ENCODE measurements around the gene FSTL4.

The FSTL4 gene

DNA sequence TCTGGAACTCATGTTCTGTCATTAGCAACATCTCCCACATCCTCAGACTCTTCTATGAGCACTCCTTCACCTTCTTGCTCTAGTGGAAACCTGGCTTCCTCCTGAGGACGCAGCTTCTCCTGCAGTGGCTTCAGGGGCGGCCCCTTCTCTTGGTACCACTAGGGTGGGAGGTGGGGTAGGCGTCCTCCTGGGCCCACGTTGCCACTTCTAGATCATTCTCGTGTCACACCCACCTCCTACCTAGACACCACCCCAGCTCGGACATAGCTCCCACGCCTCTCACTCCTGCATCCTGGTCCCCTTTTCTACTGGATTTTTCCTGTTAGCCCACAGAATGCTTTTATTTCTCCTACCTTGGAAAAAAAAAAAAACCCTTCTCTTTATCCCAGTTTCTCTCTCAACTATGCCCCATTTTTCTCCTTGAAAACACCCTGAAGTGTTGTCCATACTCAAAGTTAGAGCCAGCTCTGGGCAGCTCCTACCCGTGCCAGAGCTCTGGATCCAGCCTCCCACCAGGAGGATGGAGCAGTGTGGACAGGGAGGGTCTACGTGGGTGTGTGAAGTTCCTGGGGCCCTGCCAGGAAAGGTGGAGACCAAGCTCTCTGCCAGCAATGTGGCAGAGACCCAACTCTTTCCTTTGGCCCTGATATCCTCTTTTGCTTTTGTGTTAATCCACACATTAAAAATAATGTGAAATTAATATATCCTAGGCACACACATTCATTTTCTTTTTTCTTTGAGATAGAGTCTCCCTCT, 381.3 kb downstream of the FSTL4 start:
- H3K27ac ChIP-seq: no peak overlapping the region
- TF ChIP-seq, protein P1, sequence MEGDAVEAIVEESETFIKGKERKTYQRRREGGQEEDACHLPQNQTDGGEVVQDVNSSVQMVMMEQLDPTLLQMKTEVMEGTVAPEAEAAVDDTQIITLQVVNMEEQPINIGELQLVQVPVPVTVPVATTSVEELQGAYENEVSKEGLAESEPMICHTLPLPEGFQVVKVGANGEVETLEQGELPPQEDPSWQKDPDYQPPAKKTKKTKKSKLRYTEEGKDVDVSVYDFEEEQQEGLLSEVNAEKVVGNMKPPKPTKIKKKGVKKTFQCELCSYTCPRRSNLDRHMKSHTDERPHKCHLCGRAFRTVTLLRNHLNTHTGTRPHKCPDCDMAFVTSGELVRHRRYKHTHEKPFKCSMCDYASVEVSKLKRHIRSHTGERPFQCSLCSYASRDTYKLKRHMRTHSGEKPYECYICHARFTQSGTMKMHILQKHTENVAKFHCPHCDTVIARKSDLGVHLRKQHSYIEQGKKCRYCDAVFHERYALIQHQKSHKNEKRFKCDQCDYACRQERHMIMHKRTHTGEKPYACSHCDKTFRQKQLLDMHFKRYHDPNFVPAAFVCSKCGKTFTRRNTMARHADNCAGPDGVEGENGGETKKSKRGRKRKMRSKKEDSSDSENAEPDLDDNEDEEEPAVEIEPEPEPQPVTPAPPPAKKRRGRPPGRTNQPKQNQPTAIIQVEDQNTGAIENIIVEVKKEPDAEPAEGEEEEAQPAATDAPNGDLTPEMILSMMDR (IDR thresholded peaks at IDR 0.05): no peak

DNA sequence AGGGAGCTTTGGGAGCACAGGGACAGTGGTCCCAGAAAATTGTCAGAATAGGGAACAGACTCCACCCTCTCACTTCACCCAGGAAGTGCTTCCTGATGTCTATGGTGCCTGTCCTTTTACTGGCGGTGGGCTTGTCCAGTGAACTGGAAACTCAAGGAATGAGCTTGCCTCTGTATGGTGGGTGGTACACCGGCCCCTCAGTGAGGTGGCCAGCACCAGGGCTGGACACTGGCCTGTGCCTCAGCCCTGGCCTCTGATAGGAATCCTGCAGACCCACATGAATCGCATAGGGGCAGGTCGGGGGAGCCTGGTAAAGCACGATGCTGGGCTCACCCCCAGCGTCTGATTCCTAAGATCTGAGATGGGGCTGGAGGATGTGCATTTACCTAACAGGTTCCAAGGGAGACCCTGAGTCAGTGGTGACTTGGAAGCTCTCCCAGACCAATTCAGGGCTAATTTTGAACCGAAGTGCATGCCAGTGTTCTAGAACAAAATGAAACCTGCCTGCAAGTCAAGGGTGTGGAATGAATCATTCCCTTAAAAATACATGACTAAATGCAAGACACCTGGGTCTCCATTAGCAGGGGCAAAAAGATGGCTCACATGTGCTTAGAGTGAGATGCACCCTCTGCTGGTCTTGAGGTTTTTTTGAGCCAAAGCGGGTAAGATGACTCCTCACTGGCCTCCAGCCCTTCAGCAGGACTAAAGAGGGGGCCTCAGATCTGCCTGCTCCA, 382.2 kb downstream of the FSTL4 start:
- no peak overlapping the region for H3K27ac ChIP-seq

DNA sequence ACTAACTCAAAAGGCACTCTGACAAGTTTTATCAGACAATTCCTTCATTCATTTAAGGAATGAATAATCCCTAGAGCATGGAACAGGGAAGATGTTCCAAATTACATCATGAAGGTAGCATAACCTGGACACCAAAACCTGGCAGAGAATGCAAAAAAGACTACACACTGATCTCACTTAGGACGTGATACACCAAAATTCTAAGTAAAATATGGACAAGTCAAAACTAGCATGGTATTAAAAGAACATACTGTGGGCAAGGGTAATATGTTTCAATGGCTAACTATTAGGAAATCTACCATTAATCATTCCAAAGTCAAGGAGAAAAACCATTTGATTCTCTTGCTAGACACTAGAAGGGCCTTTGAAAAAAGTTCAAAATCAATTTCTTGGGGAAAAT, 384.0 kb downstream of the FSTL4 start:
- H3K27ac ChIP-seq: no peak overlapping the region
- no peak for TF ChIP-seq ZFX (IDR thresholded peaks at IDR 0.05; ENCODE audit: borderline replicate concordance)
- TF ChIP-seq, protein P1 (IDR thresholded peaks at IDR 0.05): no peak

More for the DNA sequence above, 382.2 kb downstream of the FSTL4 start:
- TF ChIP-seq, protein P1 (IDR thresholded peaks at IDR 0.05): no peak
- no peak for TF ChIP-seq ZFX (IDR thresholded peaks at IDR 0.05; ENCODE audit: borderline replicate concordance)

- no peak overlapping the region for H3K27ac ChIP-seq
- no peak for TF ChIP-seq ZFX (IDR thresholded peaks at IDR 0.05; ENCODE audit: borderline replicate concordance)
- TF ChIP-seq, protein P1 (IDR thresholded peaks at IDR 0.05): no peak
These were observed 384.4 kb downstream of the FSTL4 start for GRCh38 chr5:133227897-133228296.

- no peak overlapping the region for H3K27ac ChIP-seq
- TF ChIP-seq, protein P1 (IDR thresholded peaks at IDR 0.05): no peak
- TF ChIP-seq ZFX (IDR thresholded peaks at IDR 0.05; ENCODE audit: borderline replicate concordance): no peak
These were observed 385.3 kb downstream of the FSTL4 start for GRCh38 chr5:133227082-133227481.

DNA sequence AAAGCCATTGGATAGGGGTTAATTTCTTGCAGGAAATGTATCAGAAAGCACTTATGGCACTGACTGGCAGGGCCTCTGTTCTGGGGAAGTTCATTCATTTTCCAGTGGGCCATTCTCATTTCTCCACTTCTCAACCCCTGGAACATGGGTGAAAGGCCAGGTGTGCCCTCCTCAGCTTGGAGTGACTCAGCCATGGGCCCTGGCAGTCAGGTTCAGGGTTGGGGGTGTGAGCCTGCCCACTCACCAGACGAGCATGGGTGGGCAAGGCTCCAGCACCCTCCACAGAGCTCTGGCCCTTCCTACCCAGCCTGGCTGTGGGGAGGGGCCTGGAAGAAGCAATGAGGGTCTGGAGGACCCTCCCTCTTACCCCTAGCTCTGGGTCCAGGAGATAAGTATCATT, 386.2 kb downstream of the FSTL4 start:
- TF ChIP-seq ZFX (IDR thresholded peaks at IDR 0.05; ENCODE audit: borderline replicate concordance): no peak
- TF ChIP-seq, protein P1 (IDR thresholded peaks at IDR 0.05): no peak
- peak overlapping the region; percentile 55 for H3K27ac ChIP-seq

DNA sequence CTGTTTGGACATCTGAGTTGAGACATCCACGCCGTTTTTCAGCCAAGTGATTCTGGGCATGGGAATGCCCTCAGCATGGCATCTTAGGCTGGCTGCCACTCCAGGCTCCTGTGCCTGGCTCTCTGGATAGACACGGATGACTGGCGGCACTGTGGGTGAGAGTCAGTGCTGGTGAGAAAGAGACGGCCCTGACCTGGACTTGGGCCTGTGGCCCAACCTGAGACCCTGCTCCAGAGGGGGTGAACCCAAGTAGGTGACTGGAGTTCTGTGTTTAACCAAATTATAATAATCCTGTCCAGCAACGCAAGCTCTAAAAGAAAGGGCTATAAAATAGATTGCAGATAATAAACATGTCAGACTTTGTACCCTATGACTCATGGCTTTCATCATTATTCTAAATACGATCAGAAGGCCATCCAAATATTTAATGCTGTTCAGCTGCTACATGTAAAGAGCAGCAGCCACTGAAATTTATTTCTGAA, 386.6 kb downstream of the FSTL4 start:
- peak overlapping the region; percentile 55 for H3K27ac ChIP-seq
- no peak for TF ChIP-seq ZFX (IDR thresholded peaks at IDR 0.05; ENCODE audit: borderline replicate concordance)
- TF ChIP-seq, protein P1 (IDR thresholded peaks at IDR 0.05): no peak
